Measurements from ENCODE around the gene RNF224. TPM values are rescaled to one million over a fixed set of nuclear protein-coding genes. Genes with fewer than 3 reads are reported as not detected.

The RNF224 gene
- total and polyA plus RNA-seq, 2 of the 13 experiments (the other 11 are each of a cell fraction or from before 2014, with no cell fraction given): 0.09 TPM; not detected in 1

DNA sequence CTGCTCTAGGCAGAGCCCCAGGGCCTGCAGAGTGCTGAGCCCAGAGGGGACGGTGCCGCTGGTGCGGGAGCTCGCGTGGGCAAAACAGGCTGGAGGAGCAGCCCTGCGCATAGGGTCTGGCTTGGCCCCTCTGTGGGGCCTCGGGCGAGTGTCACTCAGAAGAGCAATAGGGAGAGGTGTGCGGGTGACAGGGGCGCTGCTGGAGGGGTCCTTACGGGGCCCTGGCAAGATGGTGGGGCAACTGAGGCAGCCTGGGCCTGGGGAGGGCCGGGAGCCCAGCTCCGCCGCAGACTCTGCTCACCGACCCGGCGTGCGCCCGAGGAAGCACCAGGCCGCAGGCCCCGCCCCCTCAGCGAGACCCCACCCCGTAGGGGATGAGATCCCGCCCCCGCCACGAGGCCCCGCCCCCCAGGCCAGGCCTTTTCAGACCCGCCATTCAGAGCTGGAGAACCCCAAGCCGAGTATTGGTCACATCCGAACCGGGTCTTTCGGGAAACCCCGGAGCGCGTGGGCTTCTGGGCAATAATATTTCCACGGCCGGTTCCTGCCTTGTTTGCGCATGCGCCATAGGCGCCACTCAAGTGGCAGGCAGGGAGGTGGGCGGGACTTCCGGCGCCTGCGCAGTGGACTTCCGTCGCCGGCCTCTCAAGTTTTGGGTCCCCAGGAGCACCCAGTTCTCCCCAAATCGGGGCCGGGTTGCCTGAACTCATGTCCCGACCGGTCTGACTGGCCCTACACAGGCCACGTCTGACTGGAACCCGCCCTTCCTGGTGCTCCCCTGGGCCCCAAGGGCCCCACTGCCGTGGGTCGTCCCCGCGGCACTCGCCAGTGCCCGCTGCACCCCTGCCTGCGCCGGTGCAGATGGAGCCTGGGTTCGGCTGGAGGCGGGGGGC, 4.0 kb upstream of the RNF224 start (continued):
- TF ChIP-seq, protein P1, sequence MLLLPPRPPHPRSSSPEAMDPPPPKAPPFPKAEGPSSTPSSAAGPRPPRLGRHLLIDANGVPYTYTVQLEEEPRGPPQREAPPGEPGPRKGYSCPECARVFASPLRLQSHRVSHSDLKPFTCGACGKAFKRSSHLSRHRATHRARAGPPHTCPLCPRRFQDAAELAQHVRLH (CRISPR knock-in tag; IDR thresholded peaks at IDR 0.05; ENCODE audit: borderline replicate concordance, low read depth): no peak
- TF ChIP-seq MED1 (CRISPR knock-in tag; IDR thresholded peaks at IDR 0.05): peak; percentile 5; the same call in 1 of the 2 replicates
- TF ChIP-seq ZNF33A (CRISPR knock-in tag; IDR thresholded peaks at IDR 0.05; ENCODE audit: borderline replicate concordance): no peak
- TF ChIP-seq ZNF382 (CRISPR knock-in tag; IDR thresholded peaks at IDR 0.05; ENCODE audit: borderline replicate concordance): no peak
- TF ChIP-seq, protein P2, sequence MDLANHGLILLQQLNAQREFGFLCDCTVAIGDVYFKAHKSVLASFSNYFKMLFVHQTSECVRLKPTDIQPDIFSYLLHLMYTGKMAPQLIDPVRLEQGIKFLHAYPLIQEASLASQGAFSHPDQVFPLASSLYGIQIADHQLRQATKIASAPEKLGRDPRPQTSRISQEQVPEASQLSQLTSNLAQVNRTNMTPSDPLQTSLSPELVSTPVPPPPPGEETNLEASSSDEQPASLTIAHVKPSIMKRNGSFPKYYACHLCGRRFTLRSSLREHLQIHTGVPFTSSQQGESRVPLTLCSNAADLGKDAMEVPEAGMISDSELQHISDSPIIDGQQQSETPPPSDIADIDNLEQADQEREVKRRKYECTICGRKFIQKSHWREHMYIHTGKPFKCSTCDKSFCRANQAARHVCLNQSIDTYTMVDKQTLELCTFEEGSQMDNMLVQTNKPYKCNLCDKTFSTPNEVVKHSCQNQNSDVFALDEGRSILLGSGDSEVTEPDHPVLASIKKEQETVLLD (CRISPR knock-in tag; IDR thresholded peaks at IDR 0.05; ENCODE audit: low read depth): peak; percentile 6; the same call in 1 of the 2 replicates
- no peak for TF ChIP-seq FOXM1 (CRISPR knock-in tag; IDR thresholded peaks at IDR 0.05)
- TF ChIP-seq ZNF547 (CRISPR knock-in tag; IDR thresholded peaks at IDR 0.05): no peak
- no peak for TF ChIP-seq DPF2 (CRISPR knock-in tag; IDR thresholded peaks at IDR 0.05; ENCODE audit: borderline replicate concordance, low read depth)
- no peak for TF ChIP-seq FLYWCH1 (CRISPR knock-in tag; IDR thresholded peaks at IDR 0.05)
- peak; percentile 74; the same call in 1 of the 2 replicates for TF ChIP-seq ZNF343 (CRISPR knock-in tag; IDR thresholded peaks at IDR 0.05)
- TF ChIP-seq ZNF720 (CRISPR knock-in tag; IDR thresholded peaks at IDR 0.05): no peak
